ENCODE results near the gene ACSL5. TPM values are rescaled to one million over a fixed set of nuclear protein-coding genes. Genes with fewer than 3 reads are reported as not detected.

Gene ACSL5
- total and polyA plus RNA-seq, 2 donors (not counting 1 experiment from before 2014, with no cell fraction given) = 31.5 to 36.2 TPM

DNA sequence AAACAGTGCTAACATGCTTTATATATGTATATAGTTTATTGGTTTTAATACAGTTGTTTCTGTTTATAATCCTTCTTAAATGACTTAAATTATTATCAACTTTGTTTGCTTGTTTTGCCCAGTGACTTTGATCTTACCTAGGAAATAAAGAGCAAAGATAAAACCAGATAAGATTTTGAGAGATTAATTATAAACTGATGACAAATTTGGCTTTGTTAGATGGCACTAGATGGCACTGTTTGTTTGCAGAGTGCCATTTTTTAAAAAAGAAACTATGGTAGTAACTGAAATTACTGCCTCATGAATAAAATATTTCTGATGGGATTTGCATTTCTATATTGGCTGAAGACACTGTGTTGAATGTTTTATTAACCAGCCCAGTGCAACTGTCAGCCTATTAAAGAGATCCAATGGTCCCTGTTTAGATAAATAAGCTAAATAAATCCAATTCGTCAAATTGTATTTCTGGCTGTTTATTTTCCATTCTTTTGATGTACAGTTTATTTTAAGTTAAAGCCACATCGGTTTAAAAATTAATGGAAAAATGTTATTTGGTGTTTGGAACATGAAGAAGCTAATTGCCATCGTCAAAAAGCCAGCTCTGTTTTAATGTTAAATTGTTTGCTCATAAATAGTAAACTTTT lies 101.8 kb downstream of the ACSL5 start:
- TF ChIP-seq EZH2 (IDR thresholded peaks at IDR 0.05; ENCODE audit: borderline replicate concordance, insufficient read depth, low read depth, low read length, poor library complexity, severe bottlenecking) = no peak
- TF ChIP-seq, protein P1, sequence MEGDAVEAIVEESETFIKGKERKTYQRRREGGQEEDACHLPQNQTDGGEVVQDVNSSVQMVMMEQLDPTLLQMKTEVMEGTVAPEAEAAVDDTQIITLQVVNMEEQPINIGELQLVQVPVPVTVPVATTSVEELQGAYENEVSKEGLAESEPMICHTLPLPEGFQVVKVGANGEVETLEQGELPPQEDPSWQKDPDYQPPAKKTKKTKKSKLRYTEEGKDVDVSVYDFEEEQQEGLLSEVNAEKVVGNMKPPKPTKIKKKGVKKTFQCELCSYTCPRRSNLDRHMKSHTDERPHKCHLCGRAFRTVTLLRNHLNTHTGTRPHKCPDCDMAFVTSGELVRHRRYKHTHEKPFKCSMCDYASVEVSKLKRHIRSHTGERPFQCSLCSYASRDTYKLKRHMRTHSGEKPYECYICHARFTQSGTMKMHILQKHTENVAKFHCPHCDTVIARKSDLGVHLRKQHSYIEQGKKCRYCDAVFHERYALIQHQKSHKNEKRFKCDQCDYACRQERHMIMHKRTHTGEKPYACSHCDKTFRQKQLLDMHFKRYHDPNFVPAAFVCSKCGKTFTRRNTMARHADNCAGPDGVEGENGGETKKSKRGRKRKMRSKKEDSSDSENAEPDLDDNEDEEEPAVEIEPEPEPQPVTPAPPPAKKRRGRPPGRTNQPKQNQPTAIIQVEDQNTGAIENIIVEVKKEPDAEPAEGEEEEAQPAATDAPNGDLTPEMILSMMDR (IDR thresholded peaks at IDR 0.05) = peak; percentile 15
- peaks cover 44% of the 10 kb centered on the region for H3K79me2 ChIP-seq (ENCODE audit: control insufficient read depth, insufficient read depth, low read length)
- H2AFZ ChIP-seq (ENCODE audit: insufficient read depth, low read depth, low read length, poor library complexity, severe bottlenecking) = no peak overlapping the region
- Mint-ChIP-seq H3K27me3 (no peaks in the 10 kb centered on the region), H3K4me3 (no peak overlapping the region), H3K27ac (no peak overlapping the region), H3K9me3 (ENCODE audit: insufficient read depth) (no peaks in the 10 kb centered on the region), H3K4me1 (peaks cover 4% of the 10 kb centered on the region)
- ATAC-seq (ENCODE audit: low read depth) (no peak), DNase-seq (no peak)
- intact Hi-C loops (cut with micrococcal nuclease) = no loop called here
- peaks cover 1% of the 10 kb centered on the region for H4K20me1 ChIP-seq (ENCODE audit: control insufficient read depth, insufficient read depth, low read length, poor library complexity, severe bottlenecking)
- H3K9ac ChIP-seq (ENCODE audit: low read length) = no peak overlapping the region
- WGBS (ENCODE audit: insufficient coverage) = no CpG with 5 or more reads among the region's 3 CpGs
- H3K27me3 ChIP-seq (replicated peaks in 1 of 4; ENCODE audit: control extremely low read depth in 1 of 4, control insufficient read depth in 3 of 4, insufficient read depth in 4 of 4, low read length in 3 of 4) = no peaks in the 10 kb centered on the region
- no peak overlapping the region for H3K4me2 ChIP-seq (replicated peaks; ENCODE audit: low read depth, low read length, poor library complexity, severe bottlenecking)
- peaks cover 0 to 3% of the 10 kb centered on the region in 2 donors for H3K4me1 ChIP-seq (ENCODE audit: control insufficient read depth in 2 of 2, insufficient read depth in 2 of 2, low read length in 2 of 2)
- H3K36me3 ChIP-seq (replicated peaks in 1 of 2; ENCODE audit: control extremely low read depth in 1 of 2, control insufficient read depth in 1 of 2, extremely low read depth in 1 of 2, insufficient read depth in 2 of 2, low read length in 1 of 2) = no peaks in the 10 kb centered on the region
- H3K9me3 ChIP-seq (ENCODE audit: control extremely low read depth in 1 of 3, control insufficient read depth in 2 of 3, insufficient read depth in 1 of 3, low read length in 2 of 3) = no peaks in the 10 kb centered on the region
- H3K4me3 ChIP-seq (ENCODE audit: control extremely low read depth in 1 of 5, extremely low read depth in 1 of 5, insufficient read depth in 1 of 5, low read depth in 2 of 5, low read length in 4 of 5) = no peak overlapping the region
- POLR2A ChIA-PET = no interaction called here
- CTCF ChIA-PET = interaction anchor here (0.6 to 1.7 kb wide), 4 partner anchors 10 to 909 kb away, joined by 3 to 8 read pairs (median 4); no protein-coding TSS in a partner anchor
- no peak overlapping the region for H3K27ac ChIP-seq (ENCODE audit: low read length in 2 of 2)

Other genes with a start within 250 kb of the ACSL5 start
- 8.2 and 12.0 TPM in 2 replicates for gene GPAM, start 190.4 kb upstream of the ACSL5 start, total RNA-seq
- 2.6 and 3.3 TPM in 2 replicates for gene GPAM, start 190.4 kb upstream of the ACSL5 start, polyA plus RNA-seq
- gene TECTB, start 90.7 kb upstream of the ACSL5 start, total RNA-seq = not detected in 2 replicates
- not detected in 2 replicates for gene TECTB, start 90.7 kb upstream of the ACSL5 start, polyA plus RNA-seq
- 53.9 and 61.2 TPM in 2 replicates for gene ZDHHC6, start 72.8 kb downstream of the ACSL5 start, total RNA-seq
- 30.5 and 50.0 TPM in 2 replicates for gene ZDHHC6, start 72.8 kb downstream of the ACSL5 start, polyA plus RNA-seq
- 84.1 and 85.8 TPM in 2 replicates for gene VTI1A, start 73.1 kb downstream of the ACSL5 start, total RNA-seq
- gene VTI1A, start 73.1 kb downstream of the ACSL5 start, polyA plus RNA-seq = 20.0 and 32.4 TPM in 2 replicates

Data from B cell (primary cell).